Fibroblast of the aortic adventitia (primary cell): ENCODE results near the gene SCN1B. TPM values are rescaled to one million over a fixed set of nuclear protein-coding genes. Genes with fewer than 3 reads are reported as not detected.

Source experiments
- DNase-seq: peaks from one replicate; pipeline ENCODE4 v3.0.0-alpha.2; 2010; ENCODE audit warnings: low read depth
- H3K4me3 ChIP-seq: 2 replicates; pipeline ENCODE4 v1.5.1; 2011; ENCODE audit warnings: low read depth, mild to moderate bottlenecking, control low read depth, low read length, moderate library complexity
- CTCF ChIP-seq: IDR thresholded peaks from 2 replicates; pipeline ENCODE4 v1.5.1; 2011; ENCODE audit warnings: mild to moderate bottlenecking, low read length, control low read depth, inconsistent platforms; ENCODE audit not compliant: insufficient read depth
- total RNA-seq: library from RNA; depleted of rRNA; stranded (reverse); fragments of >200 nt; gene quantifications from 2 replicates; pipeline ENCODE4 v1.2.3, GENCODE V29; 2012; ENCODE audit warnings: low replicate concordance

Gene SCN1B
- 7.0 and 12.1 TPM in 2 replicates for total RNA-seq

GRCh38 chr19:35030257-35031071, at the start of gene SCN1B:
TSS of gene SCN1B (plus strand) at chr19:35030470. CDS start at chr19:35030821, 351 bp downstream.
- DNase-seq: peak; percentile 37
- TF ChIP-seq CTCF: no peak
- peak within 1 kb of the TSS; percentile 63 for H3K4me3 ChIP-seq

DNA sequence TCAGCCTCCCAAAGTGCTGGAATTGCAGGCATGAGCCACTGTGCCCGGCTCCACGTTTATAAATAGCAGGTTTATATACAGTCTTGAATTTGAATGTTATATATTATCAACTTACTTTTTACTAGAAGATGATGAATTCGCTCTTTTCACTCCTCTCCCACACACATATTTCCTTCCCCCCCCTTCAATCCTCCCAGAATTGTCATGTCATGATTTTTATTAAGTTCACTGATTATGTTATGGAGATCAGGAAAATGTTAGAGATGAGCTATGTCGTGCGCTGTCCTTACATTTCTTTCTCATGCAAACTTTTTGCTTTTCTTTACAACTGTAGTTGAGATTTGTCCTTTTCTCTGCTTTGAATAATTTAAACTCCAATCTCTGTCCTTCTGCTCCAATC, 48.0 kb upstream of the SCN1B start:
- no peak for DNase-seq
- H3K4me3 ChIP-seq: no peak overlapping the region
- no peak for TF ChIP-seq CTCF

DNA sequence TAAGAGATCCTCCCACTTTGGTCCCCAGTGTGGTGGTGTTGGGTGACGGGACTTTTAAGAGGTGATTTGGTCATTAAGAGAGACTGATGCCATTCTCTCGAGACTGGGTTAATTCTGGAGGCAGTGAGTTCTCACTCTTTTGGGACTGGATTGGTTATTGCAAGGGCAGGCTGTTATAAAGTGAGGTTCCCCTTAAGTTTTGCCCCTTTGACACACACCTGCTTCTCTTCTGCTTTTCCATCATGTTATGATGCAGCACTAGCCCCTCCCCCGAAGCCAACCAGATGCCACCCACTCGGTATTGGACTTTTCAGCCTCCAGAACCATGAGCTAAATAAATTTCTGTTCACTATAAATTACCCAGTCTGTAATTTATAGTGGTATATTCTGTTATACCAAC, 46.5 kb upstream of the SCN1B start:
- TF ChIP-seq CTCF: no peak
- no peak for DNase-seq
- no peak overlapping the region for H3K4me3 ChIP-seq

DNA sequence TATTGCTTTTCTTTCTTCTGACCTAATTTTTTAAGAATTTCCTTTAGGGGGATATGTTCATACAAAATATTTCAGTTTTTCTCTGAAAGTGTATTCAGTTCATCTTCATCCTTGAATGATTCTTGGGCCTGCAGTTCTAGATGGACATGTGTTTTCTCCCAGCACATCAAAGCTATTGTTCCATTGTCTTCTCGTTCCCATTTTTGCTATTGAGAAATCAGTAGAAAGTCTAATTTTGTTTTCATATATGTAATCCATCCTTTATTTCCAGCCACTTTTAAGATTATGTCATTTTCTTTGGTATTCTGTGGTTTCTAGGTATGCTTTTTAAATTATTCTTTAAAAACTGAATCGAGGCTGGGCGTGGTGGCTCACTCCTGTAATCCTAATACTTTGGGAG, 46.0 kb upstream of the SCN1B start:
- no peak overlapping the region for H3K4me3 ChIP-seq

DNA sequence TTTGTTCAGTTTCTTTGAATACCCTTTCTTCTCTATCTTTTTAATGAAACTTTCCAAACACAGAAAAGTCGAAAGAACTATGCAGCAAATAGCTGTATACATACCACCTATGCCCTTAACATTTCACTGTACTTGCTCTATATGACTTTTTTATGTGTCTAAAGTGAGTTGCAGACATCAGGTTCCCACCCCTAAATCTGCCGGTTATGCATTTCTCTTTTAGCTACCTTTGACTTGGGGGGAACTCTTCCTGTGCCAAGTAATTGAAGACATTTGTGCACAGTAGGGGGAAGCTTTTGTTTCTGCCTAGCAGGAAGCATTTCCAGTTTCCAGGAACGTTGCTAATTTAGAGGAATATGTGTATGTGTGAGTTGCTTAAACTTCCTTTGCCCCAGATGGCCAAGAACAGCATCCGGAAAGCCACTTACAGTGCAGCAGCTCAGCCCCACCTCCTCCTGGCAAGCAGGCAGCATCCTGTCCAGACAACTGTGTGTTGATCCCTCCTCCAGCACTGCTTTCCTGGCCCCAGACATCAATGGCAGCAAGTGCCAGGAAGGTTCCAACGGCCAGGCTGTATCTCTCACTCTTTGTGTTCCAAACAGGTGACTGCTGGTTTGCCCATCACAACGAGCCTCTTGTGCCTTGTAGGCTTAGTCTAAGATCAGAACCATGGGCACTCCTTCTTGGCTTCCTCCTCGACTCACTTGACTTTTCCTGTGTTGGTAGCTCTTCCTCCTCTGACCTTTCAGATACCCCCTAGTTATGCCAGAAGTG, 44.8 kb upstream of the SCN1B start:
- TF ChIP-seq CTCF: no peak
- H3K4me3 ChIP-seq: no peak overlapping the region
- DNase-seq: peak; percentile 41

More for the DNA sequence above, 46.0 kb upstream of the SCN1B start:
- DNase-seq: no peak
- no peak for TF ChIP-seq CTCF

GRCh38 chr19:34988119-34988518, 42.2 kb upstream of the SCN1B start:
- DNase-seq: no peak
- no peak for TF ChIP-seq CTCF
- no peak overlapping the region for H3K4me3 ChIP-seq
